Measurements from ENCODE around the gene HIVEP3. TPM values are rescaled to one million over a fixed set of nuclear protein-coding genes. Genes with fewer than 3 reads are reported as not detected.

Gene HIVEP3
- total RNA-seq, 1 donor from 2014 or later, result 0.37 TPM

DNA sequence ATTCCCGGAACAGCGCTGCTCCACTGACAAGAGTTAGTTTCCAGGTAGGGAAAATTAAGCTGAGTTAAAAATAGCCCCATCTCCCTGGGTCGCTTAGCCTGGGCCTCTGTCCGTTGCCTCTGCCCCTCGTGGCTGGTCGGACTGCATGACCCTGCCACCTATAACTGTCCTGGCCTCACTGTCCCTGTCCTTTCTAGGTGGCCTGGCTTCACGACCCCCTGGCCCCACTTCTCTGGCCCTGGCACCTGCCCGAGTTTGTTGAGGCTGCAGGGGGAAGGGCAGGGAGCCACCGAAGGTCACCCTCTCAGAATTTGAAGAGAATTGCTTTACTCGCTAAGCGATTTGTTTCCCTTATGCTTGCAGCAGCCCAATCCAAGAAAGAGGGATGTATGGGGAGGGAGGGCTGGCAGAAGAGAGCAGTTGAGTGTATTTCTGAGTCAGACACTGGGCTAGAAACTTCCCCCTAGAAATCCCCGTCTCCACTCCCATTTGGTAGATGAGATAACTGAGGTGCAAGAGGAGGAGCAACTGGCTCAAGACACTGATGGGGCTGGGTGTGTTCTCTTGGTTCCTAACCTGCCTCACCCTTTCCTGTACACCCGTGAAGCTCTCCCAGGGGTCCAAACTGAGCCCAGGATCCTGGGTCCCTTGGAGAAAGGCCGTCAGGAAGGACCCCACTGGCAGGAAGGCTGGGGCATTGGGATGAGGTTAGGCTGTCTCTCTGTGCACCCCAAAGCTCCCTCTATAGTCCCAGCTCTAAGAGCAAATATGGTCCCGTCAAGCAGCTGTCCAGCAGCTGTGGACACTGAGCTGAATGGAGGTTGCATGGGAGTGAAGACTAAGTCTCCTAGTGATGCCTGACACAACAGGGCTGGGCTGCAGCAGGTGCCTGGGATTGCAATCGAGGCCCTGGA lies 431.3 kb downstream of the HIVEP3 start:
- Mint-ChIP-seq H3K4me3 (peak overlapping the region; percentile 80), H3K27ac (peak overlapping the region; percentile 96)
- H3K4me3 ChIP-seq, result peak overlapping the region; percentile 31

GRCh38 chr1:41486371-41487125 lies 432.2 kb downstream of the HIVEP3 start:
- H3K4me3 ChIP-seq, result peak overlapping the region; percentile 31
- TF ChIP-seq EZH2 (IDR thresholded peaks at IDR 0.05), result no peak
- TF ChIP-seq EZH2phosphoT487 (IDR thresholded peaks at IDR 0.05), result peak; percentile 53
- peaks cover 42% of the 10 kb centered on the region for H3K4me1 ChIP-seq
- peak overlapping the region; percentile 78 for H3K4me2 ChIP-seq
- peak overlapping the region; percentile 28 for H3K27ac ChIP-seq
- H3K4me3 Mint-ChIP-seq, result peak overlapping the region; percentile 80
- peaks cover 4% of the 10 kb centered on the region for H3K9me3 Mint-ChIP-seq
- H3K27me3 ChIP-seq, result peaks cover 12% of the 10 kb centered on the region
- no peaks in the 10 kb centered on the region for H3K36me3 ChIP-seq
- H3K9ac ChIP-seq, result no peak overlapping the region
- no peaks in the 10 kb centered on the region for H3K79me2 ChIP-seq (ENCODE audit: low read depth)
- no peak overlapping the region for H2AFZ ChIP-seq (replicated peaks)
- H3K4me1 Mint-ChIP-seq, result peaks cover 64% of the 10 kb centered on the region
- peaks cover 10% of the 10 kb centered on the region for H4K20me1 ChIP-seq (ENCODE audit: low read depth)
- H3K27ac Mint-ChIP-seq, result peak overlapping the region; percentile 96
- H3K36me3 Mint-ChIP-seq, result no peaks in the 10 kb centered on the region
- peaks cover 23% of the 10 kb centered on the region for H3K27me3 Mint-ChIP-seq (ENCODE audit: insufficient read depth, low read depth)
- peak; percentile 85 for DNase-seq (ENCODE audit: low spot score)
- no peaks in the 10 kb centered on the region for H3K9me3 ChIP-seq (ENCODE audit: low read depth)
- H3F3A ChIP-seq (ENCODE audit: low read depth), result peaks cover 30% of the 10 kb centered on the region

More for the DNA sequence above, 431.3 kb downstream of the HIVEP3 start:
- Histone ChIP-seq H3K9me3 (ENCODE audit: low read depth) (no peaks in the 10 kb centered on the region), H4K20me1 (ENCODE audit: low read depth) (peaks cover 10% of the 10 kb centered on the region), H3K4me1 (peaks cover 42% of the 10 kb centered on the region), H3K9ac (no peak overlapping the region), H3K27ac (peak overlapping the region; percentile 28), H3K79me2 (ENCODE audit: low read depth) (no peaks in the 10 kb centered on the region), H3K4me2 (peak overlapping the region; percentile 78), H3K36me3 (no peaks in the 10 kb centered on the region), H2AFZ (replicated peaks) (no peak overlapping the region), H3F3A (ENCODE audit: low read depth) (peaks cover 30% of the 10 kb centered on the region), H3K27me3 (peaks cover 12% of the 10 kb centered on the region)
- Mint-ChIP-seq H3K4me1 (peaks cover 63% of the 10 kb centered on the region), H3K36me3 (no peaks in the 10 kb centered on the region), H3K27me3 (ENCODE audit: insufficient read depth, low read depth) (peaks cover 24% of the 10 kb centered on the region), H3K9me3 (peaks cover 4% of the 10 kb centered on the region)
- no peak for DNase-seq (ENCODE audit: low spot score)
- no peak for TF ChIP-seq EZH2phosphoT487 (IDR thresholded peaks at IDR 0.05)
- TF ChIP-seq, protein P1, sequence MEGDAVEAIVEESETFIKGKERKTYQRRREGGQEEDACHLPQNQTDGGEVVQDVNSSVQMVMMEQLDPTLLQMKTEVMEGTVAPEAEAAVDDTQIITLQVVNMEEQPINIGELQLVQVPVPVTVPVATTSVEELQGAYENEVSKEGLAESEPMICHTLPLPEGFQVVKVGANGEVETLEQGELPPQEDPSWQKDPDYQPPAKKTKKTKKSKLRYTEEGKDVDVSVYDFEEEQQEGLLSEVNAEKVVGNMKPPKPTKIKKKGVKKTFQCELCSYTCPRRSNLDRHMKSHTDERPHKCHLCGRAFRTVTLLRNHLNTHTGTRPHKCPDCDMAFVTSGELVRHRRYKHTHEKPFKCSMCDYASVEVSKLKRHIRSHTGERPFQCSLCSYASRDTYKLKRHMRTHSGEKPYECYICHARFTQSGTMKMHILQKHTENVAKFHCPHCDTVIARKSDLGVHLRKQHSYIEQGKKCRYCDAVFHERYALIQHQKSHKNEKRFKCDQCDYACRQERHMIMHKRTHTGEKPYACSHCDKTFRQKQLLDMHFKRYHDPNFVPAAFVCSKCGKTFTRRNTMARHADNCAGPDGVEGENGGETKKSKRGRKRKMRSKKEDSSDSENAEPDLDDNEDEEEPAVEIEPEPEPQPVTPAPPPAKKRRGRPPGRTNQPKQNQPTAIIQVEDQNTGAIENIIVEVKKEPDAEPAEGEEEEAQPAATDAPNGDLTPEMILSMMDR (IDR thresholded peaks at IDR 0.05), result no peak
- TF ChIP-seq EZH2 (IDR thresholded peaks at IDR 0.05), result no peak

DNA sequence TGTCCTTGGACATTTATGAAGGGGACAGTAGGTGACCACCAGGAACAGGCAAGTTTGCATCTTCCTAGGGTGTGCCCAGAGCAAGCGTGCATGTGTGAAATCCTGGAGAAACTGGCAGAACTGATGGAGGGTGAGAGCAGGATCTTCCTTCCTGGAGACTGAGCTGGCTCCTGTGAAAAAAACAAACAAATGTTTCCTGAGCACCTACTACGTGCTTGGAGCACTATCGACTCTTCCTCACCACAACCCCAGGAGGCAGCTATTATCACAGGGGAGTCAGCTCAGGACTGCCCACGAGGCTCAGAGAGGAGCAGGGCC lies 432.7 kb downstream of the HIVEP3 start:
- peaks cover 64% of the 10 kb centered on the region for H3K4me1 Mint-ChIP-seq
- peak overlapping the region; percentile 78 for H3K4me2 ChIP-seq

More for the DNA sequence above, 432.7 kb downstream of the HIVEP3 start:
- Mint-ChIP-seq H3K27me3 (ENCODE audit: insufficient read depth, low read depth) (peaks cover 23% of the 10 kb centered on the region), H3K27ac (peak overlapping the region; percentile 96), H3K36me3 (no peaks in the 10 kb centered on the region), H3K4me3 (peak overlapping the region; percentile 80), H3K9me3 (peaks cover 4% of the 10 kb centered on the region)
- TF ChIP-seq EZH2phosphoT487 (IDR thresholded peaks at IDR 0.05), result no peak
- TF ChIP-seq, protein P1 (IDR thresholded peaks at IDR 0.05), result no peak
- no peak for TF ChIP-seq EZH2 (IDR thresholded peaks at IDR 0.05)
- peaks cover 12% of the 10 kb centered on the region for H3K27me3 ChIP-seq
- H4K20me1 ChIP-seq (ENCODE audit: low read depth), result peaks cover 10% of the 10 kb centered on the region
- no peaks in the 10 kb centered on the region for H3K9me3 ChIP-seq (ENCODE audit: low read depth)
- no peak overlapping the region for H2AFZ ChIP-seq (replicated peaks)
- H3K36me3 ChIP-seq, result no peaks in the 10 kb centered on the region
- H3K9ac ChIP-seq, result no peak overlapping the region
- H3F3A ChIP-seq (ENCODE audit: low read depth), result peaks cover 30% of the 10 kb centered on the region
- no peak overlapping the region for H3K27ac ChIP-seq
- H3K4me3 ChIP-seq, result peak overlapping the region; percentile 31
- DNase-seq (ENCODE audit: low spot score), result no peak
- H3K4me1 ChIP-seq, result peaks cover 42% of the 10 kb centered on the region
- no peaks in the 10 kb centered on the region for H3K79me2 ChIP-seq (ENCODE audit: low read depth)
